HG03521 (cell line): ENCODE results near the gene MAP1A.

Source experiments
- ATAC-seq: cut with Tn5 transposase; IDR thresholded peaks from one replicate; pipeline ENCODE4 v1.9.1; 2021; ENCODE audit warnings: mild to moderate bottlenecking, moderate library complexity; ENCODE audit not compliant: unreplicated experiment

MAP1A gene

DNA sequence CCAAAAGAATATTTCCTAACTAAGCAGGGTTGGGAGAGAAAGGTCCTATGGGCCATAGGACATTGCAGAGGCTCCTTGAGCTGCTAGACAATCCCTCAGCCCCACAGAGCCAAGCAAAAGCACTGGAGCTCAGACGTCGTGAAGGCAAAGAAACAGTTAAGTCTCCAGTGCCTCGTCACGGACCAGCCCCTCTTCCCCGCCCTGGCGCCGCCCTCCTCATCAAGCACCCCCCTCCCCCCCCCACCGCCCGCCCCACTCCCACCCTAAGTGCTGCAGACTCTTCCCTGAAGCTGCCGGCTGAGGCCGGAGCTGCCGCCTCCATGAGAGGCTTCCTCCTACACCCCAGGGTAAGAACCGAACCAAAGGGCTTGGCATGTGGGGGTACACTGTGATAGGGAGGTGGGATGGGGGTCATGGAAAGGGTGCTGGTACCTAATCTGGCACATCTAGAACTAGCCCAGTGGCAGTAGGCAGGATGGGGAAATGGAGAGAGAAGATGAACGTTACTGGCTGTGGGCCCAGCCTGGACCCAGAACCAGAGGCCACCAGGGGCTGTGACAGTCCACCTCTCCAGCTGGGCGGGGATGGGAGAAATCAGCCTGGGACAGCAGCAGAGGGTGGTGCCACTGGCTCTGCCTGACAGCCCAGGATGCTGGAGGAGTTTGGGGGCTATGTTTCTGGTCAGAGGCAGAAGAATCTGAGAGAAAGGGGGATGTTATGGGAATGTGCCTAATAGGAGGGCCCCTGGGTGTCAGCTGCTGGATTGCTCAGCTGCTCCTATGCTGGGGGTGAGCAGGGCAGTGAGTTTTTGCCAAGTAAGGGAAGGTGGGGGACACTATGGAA is at the start of gene MAP1A:
Gene MAP1A (plus strand): TSS at position 255 of the 843 bp plus-strand sequence. CDS start 3,866 bp downstream, outside the sequence.
- ATAC-seq: no peak

DNA sequence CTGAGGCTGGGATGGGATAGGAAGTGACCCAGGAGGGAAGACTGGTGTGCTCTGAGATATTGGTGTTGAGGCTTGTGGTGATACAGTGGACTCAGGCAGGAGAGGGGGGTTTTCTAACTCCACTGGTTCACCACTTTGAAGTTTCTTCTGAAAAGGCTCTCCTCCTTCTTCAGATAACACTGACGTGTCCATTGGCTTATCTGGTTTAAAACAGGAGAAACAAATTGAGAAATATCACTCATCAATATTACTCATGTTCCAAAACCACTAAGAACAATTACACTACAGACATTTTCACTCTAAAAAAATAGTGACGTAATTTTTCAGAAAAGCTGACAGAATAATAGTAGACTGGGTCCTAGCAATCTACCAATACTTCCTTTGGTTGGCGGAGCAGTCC is 47.5 kb upstream of the MAP1A start:
- no peak for ATAC-seq

DNA sequence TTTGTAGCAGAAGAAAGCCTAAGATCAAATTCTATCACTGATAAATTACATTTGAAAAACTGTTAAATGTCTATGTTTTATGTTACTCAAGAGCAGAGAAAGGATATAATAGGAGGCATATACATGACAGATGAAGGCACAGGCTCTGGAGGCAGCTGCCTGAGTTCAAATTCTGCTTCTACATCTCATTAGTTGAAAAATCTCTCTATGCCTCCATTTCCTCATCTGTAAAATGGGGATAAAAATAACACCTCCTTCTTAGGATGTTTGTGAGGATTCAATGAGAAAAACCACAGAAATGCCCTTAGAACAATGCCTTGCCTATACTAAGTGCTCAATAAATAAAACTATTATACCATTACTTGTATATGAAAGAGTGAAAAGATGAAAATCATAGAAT is 45.4 kb upstream of the MAP1A start:
- no peak for ATAC-seq

DNA sequence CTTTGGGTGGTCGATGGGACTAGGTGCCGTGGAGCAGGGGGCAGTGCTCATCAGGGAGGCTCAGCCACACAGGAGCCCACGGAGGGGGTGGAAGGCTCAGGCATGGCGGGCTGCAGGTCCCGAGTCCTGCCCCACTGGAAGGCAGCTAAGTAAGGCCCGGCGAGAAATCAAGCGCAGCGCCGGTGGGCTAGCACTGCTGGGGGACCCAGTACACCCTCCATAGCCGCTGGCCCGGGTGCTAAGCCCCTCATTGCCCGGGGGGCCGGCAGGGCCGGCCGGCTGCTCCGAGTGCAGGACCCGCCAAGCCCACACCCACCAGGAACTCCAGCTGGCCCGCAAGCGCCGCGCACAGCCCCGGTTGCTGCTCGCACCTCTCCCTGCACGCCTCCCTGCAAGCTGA is 43.5 kb upstream of the MAP1A start:
- ATAC-seq: no peak

DNA sequence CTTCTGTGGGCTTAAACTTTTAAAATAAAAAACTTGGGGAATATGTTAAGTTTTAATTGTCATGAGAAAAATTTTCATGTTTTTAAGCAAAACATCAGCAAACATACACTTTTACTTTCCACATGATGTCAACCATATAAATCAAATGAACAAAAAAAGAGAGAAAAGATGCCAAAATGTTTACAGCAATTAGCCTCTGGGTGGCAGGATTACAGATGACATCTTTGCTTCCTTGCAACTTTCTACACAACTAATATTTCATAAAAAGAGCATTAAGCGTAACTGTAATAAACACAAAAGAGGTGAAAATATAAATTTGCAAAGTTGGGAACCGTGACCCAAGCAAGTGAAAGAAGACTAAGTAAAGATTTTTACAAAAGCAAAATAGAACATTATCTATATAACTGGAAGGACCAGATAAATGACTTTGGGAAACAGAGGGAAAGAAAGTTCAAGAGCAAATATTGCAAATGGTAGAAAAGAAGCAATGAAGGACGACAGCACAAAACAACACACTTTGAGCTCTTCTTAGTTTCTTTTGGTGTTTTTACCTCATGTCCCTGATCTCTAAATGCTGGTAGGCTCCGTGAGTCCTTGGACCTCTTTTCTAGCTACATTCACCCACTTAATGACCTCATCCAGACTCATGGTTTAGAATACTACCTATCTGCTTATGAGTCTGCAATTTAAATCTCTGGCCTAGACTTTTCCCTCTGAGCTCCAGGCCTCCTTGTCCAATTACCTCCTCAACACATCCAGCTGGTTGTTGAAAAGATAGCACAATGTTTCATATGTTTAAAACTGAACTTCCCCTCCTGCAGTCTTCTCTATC is 33.9 kb upstream of the MAP1A start:
- ATAC-seq: no peak

DNA sequence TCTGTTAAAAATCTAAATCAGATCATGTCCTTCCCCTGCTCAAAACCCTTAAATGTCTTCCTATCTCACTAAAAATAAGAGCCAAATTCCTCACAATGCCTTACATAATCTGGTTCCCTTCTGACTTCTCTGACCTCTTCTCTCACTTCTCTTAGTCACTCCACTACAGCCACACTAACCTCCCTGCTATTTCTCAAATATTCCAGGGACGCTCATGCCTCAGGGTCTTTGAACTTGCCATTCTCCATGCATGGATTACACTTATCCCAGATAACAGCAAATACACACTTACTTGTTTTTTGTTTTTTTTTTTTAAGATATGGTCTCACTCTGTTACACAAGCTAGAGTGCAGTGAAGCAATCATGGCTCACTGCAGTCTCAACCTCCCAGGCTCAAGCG is 33.0 kb upstream of the MAP1A start:
- no peak for ATAC-seq

DNA sequence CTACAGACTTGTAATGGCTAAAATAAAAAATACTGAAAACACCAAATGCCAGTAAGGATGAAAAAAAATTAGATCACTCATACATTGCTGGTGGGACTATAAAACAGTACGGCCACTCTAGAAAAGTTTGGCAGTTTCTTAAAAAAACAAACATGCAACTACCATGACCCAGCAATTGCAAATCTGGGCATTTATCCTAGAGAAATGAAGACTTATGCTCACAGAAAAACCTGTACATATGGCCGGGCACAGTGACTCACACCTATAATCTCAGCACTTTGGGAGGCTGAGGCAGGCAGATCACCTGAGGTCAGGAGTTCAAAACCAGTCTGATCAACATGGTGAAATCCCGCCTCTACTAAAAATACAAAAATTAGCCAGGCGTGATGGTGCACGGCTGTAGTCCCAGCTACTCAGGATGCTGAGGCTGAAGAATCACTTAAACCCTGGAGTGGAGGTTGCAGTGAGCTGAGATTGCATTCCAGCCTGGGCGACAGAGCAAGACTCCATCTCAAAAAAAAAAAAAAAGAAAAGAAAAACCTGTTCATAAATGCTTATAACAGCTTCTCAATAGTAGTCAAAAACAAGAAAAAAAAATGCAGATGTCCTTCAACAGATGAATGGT is 30.0 kb upstream of the MAP1A start:
- no peak for ATAC-seq

DNA sequence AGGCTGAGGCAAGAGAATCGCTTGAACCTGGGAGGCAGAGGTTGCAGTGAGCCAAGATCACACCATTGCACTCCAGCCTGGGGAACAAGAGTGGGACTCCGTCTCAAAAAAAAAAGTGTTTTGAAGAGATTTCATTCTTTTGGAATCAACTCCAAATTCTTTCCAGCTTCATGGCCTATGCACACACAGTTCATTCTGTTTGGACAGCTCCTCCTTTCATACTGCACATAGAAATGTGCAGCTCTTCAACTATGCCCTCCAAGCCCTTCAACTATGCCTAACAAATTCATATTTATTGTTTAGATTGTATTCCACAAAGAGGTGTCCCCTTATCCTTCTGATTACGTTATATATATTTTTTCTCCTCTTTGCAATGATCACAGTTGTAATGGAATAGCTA is 28.6 kb upstream of the MAP1A start:
- ATAC-seq: no peak

DNA sequence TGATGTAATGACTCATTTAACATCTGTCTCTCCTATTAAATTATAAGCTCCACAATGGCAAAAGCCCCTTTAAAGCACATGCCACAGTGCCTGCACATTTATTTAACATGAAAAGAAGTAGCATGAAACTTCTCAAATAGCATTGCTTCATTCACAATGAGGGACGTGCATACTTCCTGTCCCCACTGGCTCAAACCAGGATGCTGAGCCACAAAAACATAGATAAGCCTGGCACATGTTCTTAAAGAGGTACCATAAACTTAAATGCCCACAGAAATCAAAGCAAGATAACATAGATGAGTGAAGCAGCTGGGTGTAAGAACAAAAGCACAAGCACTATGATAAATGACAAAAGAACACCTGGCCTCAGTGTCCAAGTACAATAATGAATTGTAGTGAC is 28.2 kb upstream of the MAP1A start:
- no peak for ATAC-seq

DNA sequence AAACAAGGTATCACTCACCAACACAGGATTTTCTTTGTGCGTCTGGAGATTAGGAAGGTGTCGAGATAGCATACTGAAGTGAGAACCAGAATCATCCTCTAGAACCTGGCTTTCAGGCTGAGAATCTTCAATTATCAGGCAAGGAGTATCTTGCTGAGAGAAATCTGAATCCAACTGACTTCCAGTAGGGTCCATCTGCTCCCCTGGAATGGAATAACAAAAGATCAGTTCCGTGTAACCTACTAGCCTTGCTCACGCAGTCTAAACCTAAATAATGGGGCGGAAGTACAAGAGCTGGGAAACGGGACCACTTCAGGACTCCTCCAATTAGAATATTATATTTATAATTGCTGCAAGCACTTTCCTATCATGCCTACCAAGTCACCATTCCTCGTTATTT is 25.1 kb upstream of the MAP1A start:
- no peak for ATAC-seq

DNA sequence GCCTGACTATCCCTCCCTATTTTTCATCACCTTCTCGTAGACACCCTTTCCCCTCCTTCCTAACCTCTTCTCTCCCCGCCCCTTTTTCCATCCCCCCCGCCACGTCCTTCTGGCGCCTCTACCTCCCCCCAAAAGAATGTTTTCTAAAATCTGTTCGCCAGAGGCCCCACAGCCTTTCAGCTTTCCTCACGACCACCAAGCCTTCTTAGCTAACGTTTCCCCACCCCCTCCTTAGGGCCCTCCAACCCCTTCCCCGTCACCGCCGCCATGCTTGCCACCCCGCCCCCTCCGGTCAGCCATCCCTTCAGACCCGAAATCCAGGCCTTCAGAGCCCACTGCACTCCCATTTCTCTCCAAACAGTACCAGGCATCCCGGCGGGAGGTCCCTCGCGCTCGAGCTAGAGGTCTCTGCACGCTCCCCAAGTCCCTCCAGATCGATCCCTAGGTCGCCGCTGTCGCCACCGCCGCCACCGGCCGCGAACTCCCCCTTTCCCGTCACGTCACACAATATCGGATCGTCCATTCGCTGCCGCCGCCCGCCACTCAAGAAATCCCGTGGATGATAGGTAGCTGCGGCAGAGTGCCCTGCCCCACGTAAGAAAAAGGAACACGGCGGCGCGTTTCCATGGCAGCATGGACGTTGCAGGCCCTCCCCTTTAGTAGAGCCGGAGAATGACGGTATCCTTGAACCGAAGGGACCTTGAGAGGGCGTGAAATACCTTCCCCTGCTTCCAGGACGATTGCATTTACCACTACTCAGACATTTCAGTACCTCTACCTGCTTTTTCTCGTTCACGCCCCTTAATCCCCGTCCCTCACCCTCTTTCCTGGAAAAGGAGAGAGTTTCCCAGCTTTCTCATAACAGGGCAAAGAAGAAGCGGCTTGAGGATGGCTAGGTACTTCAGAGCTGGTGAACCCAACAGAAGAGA is 24.5 kb upstream of the MAP1A start, which contains the start of gene TP53BP1:
Gene TP53BP1 (minus strand): TSS at position 484 of the 929 bp plus-strand sequence. CDS start 113 bp downstream, at position 371.
- peak; percentile 97 for ATAC-seq

DNA sequence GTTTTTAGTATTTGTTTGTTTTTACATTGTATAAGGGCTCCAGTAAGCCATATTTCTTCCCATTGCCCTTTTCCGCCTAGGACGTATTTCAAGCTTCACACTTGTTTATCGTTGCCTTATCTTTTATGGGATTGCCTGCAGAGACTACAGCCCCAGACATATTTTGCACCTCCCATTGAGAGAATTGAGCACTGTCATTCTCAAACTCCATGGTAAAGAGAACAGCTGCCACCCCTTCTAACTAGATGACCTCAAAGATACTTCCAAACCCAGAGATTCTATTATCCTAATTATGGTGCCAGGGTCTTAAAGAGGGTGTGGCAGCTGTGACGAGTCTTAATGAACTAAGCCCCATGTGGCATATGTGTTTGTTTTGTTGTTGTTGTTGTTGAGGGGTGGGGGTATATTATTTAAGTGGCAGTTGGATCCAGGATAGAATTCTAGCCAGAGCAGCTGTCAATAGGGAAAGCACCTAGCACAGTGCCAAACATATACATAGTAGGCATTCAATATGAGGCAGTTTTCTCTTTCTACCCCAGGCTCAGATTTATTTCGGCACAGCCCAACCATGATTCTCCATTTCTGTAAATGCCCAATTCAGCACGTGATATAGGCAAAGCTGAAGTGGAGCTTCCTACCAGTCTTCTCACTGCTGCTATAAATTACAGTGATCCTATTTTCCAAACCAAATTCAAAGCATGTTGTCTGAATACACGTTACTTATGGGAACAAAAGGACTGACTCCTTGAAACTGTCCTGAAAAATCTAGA is 23.5 kb upstream of the MAP1A start:
- ATAC-seq: no peak

DNA sequence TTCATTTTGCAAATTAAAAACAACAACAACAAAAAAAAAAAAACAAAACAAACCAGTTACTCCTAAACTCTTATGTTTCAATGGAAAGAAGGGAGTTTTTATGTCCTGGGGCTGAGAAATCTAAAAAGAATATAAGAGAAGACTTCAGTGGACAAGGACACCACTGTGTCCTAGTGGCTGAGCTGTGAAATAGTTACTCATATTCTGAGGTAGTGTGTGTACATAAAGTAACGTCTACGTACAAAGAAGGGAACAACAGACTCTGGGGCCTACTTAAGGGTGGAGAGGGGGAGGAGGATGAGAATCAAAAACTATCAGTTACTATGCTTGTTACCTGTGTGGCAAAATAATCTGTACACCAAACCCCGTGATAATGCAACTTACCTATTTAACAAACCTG is 18.4 kb upstream of the MAP1A start:
- ATAC-seq: no peak

DNA sequence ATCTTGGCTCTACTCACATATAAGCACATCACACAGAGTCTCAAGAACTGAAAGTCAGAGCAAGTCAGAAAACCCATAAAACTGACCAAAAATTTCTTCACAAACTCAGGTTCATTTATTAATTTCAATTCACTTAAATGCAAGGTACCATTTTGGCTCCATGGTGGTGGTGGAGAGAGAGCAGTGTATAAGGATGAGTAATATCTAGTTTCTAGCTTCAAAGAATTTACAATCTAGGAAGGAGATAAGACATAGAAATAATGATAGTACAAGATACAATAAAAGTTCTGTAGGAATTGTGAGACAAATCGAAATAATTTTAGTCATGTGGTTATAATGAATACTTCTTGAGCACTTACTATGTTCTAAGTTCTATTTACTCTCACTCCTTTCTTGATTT is 17.8 kb upstream of the MAP1A start:
- no peak for ATAC-seq

DNA sequence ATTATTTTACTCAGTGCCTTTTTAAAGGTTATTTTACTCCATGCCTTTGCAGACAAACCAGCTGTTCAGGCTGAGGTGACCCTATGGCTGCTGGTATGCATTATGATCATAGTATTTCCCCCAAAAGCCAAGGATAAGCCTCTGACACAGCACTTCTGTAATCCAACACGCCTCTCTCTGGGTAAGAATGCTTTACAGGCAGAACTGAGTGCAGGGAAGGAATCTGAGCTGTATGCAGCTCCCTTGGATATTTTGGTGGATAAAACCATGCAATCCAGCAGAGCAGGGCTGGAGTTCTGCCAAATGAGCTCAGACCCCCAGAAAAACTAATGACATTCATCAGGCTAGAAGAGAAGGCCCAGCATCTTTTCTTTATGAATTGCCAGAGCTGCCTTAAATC is 11.7 kb upstream of the MAP1A start:
- ATAC-seq: no peak

DNA sequence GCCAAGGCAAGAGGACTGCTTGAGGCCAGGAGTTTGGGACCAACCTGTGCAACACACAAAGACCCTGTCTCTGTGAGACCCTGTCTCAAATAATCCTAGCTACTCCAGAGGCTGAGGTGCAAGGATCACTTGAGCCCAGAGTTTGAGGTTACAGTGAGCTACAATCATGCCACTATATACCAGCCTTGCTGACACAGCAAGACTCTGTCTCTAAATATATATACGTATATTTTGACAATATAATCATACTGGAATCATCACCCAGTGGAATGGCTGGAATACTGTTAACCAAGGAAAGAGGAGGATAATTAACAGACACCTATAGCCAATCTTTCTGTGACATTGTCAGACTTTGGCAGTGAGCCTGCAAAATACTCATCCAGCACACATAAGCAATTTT is 9.0 kb upstream of the MAP1A start:
- ATAC-seq: no peak

DNA sequence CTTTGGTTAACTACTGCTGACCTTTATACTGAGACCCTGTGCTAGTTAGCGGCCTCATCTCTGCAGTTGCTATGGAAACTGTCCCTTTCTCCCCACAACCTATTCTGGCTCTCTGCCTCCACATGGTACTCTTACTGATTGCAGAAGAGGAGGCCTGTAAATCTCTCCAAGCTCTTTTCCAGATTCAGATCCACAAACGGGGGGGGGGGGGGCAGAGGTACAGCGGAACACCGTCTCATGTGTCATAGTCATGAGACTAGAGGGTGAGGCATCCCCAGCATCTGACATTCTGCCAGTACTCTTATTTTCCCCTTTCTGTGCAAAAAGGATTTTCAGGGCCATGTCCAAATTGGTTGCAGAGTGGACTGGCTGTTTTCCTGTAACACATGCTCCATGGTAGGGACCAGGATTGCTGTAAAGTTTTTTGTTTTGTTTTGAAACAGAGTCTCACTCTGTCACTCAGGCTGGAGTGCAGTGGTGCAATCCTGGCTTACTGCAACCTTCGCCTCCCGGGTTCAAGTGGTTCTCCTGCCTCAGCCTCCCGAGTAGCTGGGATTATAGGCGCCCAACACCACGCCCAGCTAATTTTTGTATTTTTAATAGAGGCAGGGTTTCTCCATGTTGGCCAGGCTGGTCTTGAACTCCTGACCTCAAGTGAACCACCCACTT is 8.3 kb upstream of the MAP1A start:
- ATAC-seq: no peak

DNA sequence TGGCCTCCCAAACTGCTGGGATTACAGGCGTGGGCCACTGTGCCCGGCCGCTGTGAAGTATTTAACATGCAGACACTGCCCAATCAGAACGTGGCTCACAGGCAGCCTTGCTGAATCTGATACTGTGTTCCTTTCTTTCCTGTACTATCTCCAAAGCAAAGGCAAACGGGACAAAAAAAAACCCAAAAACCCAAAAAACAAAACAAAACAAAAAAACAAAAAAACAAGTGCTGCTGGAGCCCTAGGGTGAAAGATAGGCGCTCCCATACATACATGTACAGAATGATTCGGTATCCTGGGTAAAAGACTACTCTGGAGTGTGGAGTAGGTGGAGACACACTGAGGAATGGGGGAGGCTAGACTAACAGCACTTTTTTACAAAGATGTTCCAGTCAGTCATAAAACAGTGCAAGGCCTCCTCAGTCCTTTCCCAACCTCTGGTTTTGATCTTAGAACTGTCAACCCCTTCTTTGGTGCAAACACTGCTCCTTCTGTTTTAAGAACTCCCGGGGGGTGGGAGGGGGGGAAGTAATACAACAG is 7.7 kb upstream of the MAP1A start:
- no peak for ATAC-seq
